C1 segment of cervical spinal cord (tissue), 14 donors: ENCODE measurements around the gene LMF1.
"Not testable (repeated sequence)": the region's sequence is repeated elsewhere in the genome, so short reads cannot be mapped to it uniquely, and the experiment has no call there.

Source experiments
- DNase-seq, 14 donors: peaks; one replicate each; lab custom pipeline; 2025; lab: John Stamatoyannopoulos, UW

LMF1 gene

GRCh38 chr16:950733-951573 lies 19.8 kb downstream of the LMF1 start:
- DNase-seq, result peak in 1 of 14 donors; percentile 72

GRCh38 chr16:948767-949166 lies 22.0 kb downstream of the LMF1 start:
- not testable (repeated sequence) for DNase-seq

GRCh38 chr16:947922-948303 lies 22.9 kb downstream of the LMF1 start:
- DNase-seq, result not testable (repeated sequence)

GRCh38 chr16:947255-947921 lies 23.4 kb downstream of the LMF1 start:
- peak in 1 of 14 donors; percentile 73 for DNase-seq

GRCh38 chr16:946048-946395 lies 24.8 kb downstream of the LMF1 start:
- no peak for DNase-seq

- no peak for DNase-seq
Observed at GRCh38 chr16:945271-946047, 25.3 kb downstream of the LMF1 start.

GRCh38 chr16:943971-944370 lies 26.8 kb downstream of the LMF1 start:
- DNase-seq, result no peak

- no peak for DNase-seq
Observed at GRCh38 chr16:942436-943060, 28.2 kb downstream of the LMF1 start.

- no peak for DNase-seq
Observed at GRCh38 chr16:939941-940340, 30.8 kb downstream of the LMF1 start.

GRCh38 chr16:939311-939710 lies 31.5 kb downstream of the LMF1 start:
- no peak for DNase-seq

GRCh38 chr16:938752-939151 lies 32.0 kb downstream of the LMF1 start:
- DNase-seq, result no peak

GRCh38 chr16:938136-938535 lies 32.6 kb downstream of the LMF1 start:
- peak in 6 of 14 donors; percentile 8 to 41 (median 34) for DNase-seq

- DNase-seq, result no peak
Observed at GRCh38 chr16:937723-938122, 33.1 kb downstream of the LMF1 start.

GRCh38 chr16:937311-937710 lies 33.5 kb downstream of the LMF1 start:
- DNase-seq, result no peak

- DNase-seq, result no peak
Observed at GRCh38 chr16:935684-936083, 35.1 kb downstream of the LMF1 start.

GRCh38 chr16:934178-934577 lies 36.6 kb downstream of the LMF1 start:
- no peak for DNase-seq

- DNase-seq, result no peak
Observed at GRCh38 chr16:933581-933980, 37.2 kb downstream of the LMF1 start.

GRCh38 chr16:932831-933330 lies 37.9 kb downstream of the LMF1 start:
- no peak for DNase-seq

GRCh38 chr16:931626-932500 lies 38.9 kb downstream of the LMF1 start:
- DNase-seq, result no peak

- no peak for DNase-seq
Observed at GRCh38 chr16:931171-931570, 39.6 kb downstream of the LMF1 start.

GRCh38 chr16:930511-930910 lies 40.3 kb downstream of the LMF1 start:
- DNase-seq, result no peak
